ENCODE measurements around the gene MYO18A. TPM values are rescaled to one million over a fixed set of nuclear protein-coding genes. Genes with fewer than 3 reads are reported as not detected.
"Not testable (repeated sequence)": the region's sequence is repeated elsewhere in the genome, so short reads cannot be mapped to it uniquely, and the experiment has no call there.

MYO18A gene
- total RNA-seq, 1 donor from 2014 or later: 26.7 TPM

DNA sequence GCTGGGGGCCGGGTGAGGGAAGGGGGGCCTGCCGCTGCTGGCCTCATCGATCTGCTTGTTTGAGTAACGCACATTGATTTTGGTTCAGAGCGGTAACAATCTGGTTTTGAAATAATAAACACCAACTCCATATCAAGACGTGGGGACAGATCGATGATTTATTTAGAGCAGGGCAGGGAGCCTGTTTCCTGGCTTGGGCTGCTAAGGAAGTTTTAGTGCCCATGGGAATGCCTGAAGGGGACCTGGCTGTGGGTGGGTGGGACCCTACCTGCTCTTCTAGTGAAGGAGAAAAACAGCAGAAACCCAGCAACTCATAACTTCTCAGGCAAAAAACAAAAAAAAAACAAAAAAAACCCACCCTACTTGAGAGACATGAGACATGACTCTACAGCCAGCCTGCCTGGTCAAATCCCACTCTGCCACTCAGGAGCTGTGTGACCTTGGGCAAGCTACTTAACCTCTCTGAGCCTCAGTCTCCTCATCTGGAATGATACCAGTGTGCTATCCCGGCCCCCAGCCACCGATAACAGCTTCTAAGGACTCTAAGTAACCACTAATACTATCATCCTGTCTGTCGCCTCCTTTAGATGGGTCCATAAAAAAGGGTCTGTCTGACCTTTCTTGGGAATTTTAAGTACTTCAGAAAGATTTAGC is 71.2 kb downstream of the MYO18A start:
- no peak for DNase-seq (ENCODE audit: low read depth in 2 of 2)

DNA sequence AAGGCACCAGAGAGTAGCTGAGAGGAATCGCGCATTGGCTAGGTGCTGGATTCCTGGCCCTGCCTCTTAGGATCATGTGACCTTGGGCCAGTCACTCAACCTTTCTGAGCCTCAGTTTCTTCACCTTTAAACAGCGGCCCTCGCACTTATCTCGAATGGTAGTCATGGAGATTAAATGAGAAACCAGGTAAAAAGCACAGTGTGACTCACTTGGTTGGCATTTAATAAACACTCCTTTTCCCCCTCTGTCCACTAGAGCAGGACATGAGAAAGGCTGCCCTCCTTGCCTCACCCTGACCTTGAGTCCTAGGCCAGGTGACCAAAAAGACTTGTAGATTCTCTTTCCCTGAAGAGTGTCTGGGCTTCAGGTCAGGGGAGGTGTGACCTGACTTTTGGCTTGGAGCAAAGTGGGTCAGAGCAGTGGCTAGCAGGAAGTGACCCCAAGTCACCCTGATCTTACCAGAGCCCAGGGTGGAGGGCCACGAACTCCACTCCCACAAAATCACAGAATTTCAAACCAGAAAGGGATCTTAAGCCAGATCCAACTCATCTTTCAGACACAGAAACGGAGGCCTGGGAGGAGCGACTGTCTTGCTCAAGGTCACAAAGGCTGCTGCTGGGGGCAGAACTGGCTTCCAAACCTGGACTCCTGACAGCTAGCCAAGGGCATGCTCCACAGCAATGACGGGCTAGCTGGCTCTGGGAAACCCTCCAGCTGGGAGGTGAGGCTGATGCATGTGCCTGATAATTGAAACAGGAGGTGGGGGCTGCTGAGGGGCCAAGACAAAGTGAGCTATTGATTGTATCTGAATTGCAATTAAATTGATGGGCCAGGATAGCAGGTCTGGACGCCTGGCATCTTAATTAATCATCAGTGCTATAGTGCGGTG is 72.0 kb downstream of the MYO18A start:
- peak; percentile 11 to 16 for DNase-seq (ENCODE audit: low read depth in 2 of 2)

DNA sequence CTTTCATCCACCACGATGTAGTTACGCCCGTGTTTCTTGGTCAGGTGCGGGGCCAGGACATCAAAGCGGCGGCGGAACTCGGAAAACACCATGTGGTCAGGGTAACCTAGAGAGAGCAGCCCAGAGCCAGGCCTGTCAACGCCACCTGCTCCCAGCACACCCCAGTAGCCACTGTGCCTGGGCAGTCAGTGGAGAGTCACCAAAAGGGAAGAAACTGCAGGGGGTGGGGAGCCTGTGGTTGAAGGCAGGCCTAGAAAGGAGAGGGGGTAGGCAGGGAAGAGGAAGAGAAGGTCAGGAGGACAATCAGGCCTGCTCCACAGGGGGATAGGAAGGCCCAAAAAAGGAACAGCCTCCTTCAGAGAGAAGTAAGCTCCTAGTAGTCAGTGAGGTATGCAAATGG is 73.1 kb downstream of the MYO18A start:
- no peak for DNase-seq (ENCODE audit: low read depth in 2 of 2)

DNA sequence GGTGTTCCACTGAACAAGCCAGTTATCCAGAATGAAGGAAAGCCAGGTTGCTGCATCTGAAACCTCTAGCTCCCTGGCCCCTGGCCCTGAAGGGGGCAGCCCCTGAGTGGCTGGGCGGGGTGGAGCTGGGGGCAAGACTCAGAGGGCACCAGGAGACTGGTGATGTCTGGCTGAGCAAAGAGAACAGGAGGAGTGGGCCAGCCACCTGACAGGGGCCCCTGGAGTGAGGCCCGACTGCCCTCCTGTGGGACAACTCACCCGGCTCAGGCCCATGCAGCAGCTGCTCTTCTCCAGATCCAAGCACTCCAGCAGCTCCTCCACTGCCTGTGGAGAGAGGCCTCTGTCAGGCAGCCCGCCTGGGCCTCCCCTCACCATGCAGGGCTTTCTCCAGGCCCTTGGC is 76.9 kb downstream of the MYO18A start:
- no peak for DNase-seq (ENCODE audit: low read depth in 2 of 2)

DNA sequence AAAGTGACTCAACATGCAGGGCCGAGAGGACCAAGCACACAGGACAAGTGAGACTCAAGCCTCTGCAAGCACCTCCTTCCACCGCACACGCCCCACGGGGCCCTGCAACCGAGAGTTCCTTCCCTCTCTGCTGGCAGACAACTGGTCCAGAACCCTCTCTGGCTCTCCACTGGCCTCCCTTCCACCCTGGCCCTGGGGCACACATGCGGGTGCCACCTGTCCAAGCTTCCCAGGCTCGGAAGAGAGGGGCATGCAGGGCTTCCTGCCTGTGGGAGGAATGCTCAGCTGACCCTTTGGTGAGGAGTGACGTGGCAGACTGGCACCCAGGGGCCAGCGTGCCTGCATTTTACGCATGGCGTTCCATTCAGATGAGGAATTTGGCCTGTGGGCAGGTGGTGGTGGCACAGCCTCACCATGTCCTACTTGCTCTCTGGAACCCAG is 77.4 kb downstream of the MYO18A start:
- DNase-seq (ENCODE audit: low read depth in 2 of 2): no peak

DNA sequence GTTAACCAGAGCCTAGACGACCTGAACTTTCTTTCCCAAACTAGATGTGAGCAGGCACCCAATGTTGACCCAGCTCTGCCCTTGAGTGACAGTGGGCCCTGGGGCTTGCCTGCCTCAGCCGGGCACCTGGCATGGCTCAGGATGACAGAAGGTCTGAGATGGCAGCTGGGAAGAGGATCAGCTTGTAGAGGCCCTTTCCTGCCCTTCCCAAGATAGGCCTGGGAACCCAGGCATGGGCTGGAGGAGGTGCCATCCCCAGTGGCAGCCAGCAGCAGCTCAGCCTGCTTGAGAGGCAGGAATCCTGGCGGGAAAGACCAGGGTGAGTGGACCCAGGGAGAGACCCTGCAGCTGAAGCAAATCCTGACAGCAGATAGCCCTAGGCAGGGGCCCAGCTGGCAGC is 78.2 kb downstream of the MYO18A start:
- DNase-seq (ENCODE audit: low read depth in 2 of 2): no peak

DNA sequence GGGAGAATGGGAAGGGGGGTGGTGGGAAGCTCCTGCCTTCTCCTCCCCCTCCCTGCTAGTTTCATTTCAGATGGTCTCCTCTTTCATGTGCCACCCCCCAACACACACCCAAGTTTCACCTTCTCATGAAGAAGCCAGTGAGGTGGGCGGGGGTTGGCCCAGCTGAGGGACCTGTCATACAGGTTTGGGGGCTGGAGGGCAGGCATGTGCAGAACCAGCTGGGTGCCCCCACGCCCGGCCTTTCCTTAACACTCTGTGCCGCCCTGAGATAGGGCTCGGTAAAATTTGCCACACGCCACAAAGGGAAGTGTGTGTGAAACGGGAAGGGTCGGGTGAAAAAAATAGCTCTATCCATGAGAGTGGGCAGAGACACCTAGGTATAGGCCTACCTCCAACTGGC is 79.9 kb downstream of the MYO18A start:
- no peak for DNase-seq (ENCODE audit: low read depth in 2 of 2)

DNA sequence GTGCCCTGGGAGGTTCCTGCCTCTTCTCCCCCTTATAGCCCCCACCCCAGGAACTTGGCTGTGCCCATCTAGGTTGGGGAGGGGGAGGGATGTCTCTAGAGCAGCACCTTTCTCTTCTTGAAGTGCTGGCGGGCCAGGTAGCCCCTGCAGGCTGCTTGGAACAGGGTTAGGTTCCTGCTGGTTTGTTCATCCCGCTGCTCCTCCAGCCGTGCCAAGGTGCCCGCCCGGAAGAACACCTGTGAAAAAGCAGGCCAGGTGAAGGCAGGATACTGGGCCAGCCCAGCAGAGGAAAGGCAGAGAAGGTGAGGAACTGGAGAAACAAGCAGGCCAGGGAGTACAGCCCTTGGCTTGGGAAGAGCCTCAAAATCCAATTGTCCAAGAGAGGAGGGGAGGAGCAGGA is 80.7 kb downstream of the MYO18A start:
- DNase-seq (ENCODE audit: low read depth in 2 of 2): no peak

DNA sequence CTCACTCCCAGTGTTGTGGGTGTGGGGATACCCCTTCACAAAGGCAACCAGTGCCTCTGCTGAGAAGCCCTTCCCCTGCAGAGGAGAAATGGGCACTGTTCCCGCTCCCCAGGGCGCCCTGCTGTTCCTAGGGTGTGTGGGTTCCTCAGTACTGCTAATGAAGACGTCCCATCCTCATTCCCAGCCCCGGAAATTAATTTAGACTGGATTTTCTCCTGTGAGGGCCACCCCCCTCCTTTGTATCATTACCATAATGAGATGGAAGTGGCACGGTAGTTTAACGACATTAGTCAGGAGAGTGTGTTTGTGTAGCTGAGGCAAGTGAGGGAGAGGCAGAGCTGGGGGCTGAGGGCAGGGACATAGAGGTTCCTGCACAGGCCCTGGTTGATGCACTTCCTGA is 84.1 kb downstream of the MYO18A start:
- no peak for DNase-seq (ENCODE audit: low read depth in 2 of 2)

DNA sequence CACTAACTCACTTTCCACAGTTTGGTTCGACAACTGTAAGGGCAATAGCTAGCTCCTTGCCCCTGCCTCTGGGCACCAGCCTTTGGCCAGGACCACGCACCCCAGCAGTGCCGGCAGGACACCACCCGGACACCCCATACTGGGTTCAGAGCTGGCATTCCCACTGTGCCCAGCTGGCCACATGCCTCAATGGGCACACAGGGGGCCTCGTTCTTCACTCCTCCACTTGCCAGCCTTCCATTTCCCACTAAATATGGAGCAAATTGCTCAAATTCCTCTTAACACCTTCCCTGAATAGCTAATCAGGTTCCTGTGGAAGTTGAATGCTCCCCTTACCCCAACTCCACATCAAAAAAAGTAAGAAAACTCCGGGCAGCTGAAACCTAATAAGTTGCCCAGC is 84.8 kb downstream of the MYO18A start:
- no peak for DNase-seq (ENCODE audit: low read depth in 2 of 2)

DNA sequence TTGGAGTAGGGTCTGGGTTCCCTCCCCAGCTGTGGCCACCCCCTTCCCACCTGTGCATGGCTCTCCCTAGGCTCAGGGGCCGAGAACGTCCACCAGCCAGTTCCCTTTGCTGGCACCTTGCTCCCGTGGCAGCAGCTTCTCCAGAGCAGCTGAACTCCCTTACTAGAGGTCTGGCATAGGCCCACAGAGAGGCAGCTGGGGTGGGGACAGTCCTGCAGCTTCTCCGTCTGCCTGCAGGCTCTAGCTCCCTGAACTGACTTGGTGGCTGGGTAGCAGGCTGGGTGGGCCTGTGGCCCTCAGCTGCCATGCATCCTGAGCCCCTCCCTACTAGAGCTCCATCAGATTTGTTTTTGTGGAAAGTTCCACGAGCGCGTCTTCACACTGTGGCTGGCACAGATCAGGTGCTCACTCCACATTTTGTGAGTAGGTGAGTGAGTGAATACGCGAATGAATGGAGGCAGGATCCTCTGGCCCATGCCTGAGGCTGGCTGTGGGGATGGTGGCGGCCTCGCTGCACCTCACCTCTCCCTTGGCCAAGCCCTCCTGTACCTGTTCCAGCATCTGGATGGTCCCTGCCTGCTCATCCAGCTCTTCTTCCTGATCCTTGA is 86.0 kb downstream of the MYO18A start:
- DNase-seq (ENCODE audit: low read depth in 2 of 2): no peak

DNA sequence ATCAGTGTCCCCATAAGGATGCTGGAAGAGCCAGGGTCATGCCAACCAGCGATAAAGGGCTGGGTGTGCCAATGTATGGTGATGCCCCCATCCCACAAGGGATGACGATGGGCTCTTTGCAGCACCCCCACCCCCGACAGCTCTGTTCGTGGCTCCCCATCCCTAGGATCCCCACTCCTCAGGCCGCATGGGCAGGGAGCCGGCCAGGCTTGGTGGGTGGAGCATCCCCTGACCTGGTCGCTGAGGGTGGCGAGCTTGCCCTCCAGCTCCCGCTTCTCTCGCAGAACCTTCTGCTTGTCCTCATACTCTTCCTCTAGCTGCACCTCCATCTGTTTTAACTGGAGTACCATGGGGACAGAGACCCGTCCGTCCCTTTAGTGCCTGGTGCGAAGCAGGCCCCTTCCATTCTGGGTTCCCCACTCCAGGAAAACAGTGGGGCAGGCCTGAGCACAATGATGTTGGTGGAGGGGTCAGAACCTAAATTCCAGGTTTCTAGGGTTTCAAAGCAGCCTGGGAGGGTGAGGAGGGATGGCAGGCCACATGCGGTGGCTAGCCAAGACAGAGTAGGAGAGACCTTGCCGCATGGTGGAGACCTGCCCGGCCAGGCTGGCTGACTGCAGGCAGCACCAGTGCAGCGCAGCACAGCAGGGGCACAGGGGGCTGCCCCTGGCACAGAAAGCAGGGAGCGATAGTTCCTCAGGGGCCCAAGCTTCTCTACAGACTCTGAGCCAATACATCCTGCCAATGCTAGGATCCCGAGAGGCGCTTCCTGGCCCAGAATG is 86.9 kb downstream of the MYO18A start:
- DNase-seq (ENCODE audit: low read depth in 2 of 2): no peak

DNA sequence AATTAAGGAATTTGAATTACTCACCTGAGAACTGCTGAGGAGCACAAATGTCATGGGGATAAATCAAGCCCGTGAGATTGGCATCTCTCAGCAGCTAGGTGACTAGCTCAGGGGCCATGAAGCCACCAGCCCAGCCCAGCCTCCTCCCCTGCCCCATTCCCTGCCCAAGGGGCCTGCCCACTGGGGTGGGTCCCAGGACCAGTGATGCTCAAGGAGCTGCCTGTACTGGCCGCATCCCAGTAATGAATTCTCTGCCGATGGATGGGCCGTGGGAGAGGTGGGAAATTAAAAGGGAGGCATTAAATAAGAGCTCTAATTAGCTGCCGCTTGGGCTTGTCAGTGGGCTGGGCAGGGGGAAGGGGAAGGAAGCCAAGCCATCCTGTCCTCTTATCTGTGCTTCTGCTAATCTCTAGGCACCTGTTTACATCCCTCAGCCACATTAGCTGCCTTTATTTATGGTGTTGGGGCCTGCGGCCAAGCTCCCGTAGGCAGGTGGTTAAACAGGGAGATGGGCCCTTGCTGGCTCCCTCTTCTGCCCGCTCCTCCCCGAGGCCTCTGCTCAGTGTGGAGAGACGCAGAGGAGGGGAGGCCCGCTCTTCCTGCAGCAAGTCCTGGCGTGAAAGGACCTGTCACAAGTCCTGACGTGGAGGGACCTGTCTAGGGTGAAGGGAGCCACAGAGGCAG is 88.5 kb downstream of the MYO18A start:
- no peak for DNase-seq (ENCODE audit: low read depth in 2 of 2)

DNA sequence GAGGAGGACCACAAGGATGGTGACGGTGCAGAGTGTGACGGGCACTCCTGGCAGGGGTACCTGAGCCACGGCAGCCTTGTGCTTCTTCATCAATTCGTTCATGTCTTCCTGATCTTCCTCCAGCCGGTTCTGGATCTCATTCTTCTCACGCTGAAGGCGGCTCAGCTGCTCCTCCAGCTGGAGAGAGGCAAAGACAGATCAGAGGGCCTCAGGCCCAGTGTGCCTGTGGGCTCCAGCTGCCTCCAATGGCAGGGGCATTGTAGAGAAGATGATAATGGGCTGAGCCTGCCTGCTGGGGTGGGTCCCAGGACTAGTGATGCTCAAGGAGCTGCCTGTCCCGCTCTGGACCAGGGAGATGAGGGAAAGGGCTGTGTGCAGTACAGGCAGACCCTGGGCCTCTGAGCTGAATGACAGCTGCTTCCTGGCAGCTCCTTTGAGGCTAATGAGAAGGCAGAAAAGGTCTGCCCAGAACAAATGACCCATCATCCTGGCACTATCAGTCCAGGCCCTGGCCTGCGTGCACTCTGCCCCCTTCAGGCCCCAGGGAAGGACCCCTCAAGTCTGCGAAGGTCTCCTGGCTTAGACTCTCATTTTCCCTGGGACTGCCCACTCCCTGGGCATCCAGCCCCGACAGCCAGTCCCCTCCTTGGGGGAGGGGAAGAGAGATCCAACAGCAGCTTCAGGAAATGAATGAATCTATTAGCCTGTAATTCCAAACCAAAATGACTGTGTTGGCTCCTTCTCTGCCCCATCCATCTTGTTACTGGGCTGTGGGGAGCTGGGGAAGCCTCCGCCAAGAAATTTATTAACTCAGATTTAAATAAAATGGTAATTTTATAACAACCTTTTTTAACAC is 89.2 kb downstream of the MYO18A start:
- DNase-seq (ENCODE audit: low read depth in 2 of 2): no peak

DNA sequence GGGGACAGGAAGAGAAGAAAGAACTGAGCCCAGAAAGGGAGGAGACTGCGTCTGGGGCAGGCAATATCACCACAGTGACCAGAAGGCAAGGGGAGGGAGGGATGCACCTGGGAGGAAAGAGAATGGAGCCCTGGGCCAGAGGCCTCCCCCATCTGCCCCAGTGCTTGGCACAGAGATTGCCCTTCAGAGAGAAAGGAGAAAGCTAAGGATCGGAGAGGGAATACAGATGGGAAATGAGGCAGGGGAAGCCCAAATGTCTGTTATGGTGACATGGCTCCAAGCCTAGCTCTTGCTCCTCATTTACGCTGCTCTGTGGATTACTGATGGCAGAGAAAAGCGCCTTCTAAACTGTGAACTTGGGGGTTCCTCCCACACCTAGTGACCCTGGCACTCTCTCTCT is 90.1 kb downstream of the MYO18A start:
- DNase-seq (ENCODE audit: low read depth in 2 of 2): no peak

DNA sequence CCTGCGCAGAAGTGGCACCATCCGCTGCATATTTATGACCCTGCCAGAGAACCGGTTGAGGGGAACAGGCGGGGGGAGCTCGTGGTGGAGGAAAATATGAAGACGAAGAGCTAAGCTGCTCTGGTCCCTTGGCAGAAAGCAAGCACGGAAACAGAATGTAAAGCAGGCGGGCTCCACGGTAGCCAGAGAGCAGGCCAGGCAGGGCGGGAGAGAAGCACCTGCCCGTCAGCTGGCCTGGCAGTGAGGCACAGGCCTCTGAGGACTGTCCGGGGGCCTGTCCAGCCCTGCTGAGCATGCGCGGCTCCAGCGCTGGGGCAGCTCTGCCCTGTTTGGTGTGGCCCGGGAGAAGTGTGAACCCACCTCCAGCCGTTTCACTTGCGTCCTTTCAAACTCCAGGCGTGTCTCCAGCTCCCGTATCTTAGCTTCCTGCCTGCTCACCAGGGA is 90.6 kb downstream of the MYO18A start:
- DNase-seq (ENCODE audit: low read depth in 2 of 2): no peak

DNA sequence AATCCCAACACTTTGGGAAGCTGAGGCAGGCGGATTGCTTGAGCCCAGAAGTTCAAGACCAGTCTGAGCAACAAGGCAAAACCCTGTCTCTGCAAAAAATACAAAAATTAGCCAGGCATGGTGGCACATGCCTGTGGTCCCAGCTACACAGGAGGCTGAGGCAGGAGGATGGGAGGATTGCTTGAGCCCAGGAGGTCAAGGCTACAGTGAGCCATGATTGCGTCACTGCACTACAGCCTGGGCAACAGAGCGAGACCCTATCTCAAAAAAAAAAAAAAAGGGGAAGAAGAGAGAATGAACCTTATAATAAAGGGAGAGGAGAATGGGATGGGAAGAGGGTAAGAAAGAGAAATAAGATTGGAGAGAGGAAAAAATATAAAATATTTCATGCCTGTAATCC is 91.4 kb downstream of the MYO18A start:
- not testable (repeated sequence) for DNase-seq (ENCODE audit: low read depth in 2 of 2)

DNA sequence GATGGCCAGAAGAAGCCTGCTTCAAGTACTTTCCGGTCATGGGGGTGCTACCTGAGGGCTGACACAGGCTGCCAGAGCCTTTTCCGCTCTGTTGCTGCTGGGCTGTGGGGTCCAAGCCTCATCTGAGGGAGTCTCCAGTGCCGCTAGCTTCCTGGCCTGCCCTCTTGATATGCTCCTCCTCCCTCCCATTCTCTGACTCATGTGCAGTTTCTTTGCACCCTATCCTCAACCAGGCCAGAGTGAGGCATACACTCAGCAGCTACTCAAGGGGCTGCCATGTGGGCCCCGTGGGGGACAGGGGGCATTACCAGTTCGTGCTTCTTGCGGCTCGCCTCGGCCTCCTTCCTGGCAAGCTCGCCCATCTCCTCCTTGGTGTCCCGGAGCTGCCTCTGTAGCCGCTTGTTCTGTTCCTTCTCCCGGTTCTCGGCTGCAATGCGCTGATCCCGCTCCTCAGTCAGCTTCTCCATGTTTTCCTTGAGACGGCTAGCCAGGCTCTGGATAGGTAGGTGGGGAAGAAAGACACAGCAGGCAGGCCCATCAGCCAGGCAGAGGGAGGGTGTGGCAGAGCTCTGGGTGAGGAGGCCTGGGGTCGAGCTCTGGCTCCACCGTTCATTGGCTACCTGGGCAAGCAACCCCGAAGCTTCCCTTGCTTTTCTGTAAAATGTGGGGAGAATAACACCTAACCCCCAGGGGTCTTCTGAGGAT is 93.4 kb downstream of the MYO18A start:
- DNase-seq (ENCODE audit: low read depth in 2 of 2): no peak

DNA sequence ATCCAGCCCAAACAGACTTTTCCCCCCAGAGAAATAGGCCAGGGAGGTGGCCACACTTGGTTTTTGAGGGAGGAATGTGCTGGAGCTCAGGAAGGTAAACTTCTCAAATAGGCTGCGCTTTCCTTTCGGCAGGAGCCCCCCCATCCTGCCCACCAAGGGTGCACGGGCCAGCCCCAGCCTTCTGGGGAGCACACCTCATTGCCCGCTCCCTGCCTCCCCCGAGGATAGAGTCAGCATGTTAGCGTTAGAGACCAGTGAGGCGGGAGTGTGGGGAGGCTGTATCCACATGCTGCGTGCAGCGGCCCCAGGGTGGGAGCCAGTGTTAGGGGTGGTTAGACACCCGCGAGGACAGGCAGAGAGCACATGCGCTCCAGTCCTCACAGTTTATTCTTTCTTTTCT is 95.0 kb downstream of the MYO18A start:
- no peak for DNase-seq (ENCODE audit: low read depth in 2 of 2)

All from dermis microvascular lymphatic vessel endothelial cell (primary cell).